H1 (cell line): ENCODE results near the gene BTBD16. TPM values are rescaled to one million over a fixed set of nuclear protein-coding genes. Genes with fewer than 3 reads are reported as not detected.

Experiments
- CTCF ChIA-PET: fragments of 300-600 bp; sonication (Branson Sonifier 250); formaldehyde crosslinking; loops from one replicate; lab custom pipeline; 2021; ENCODE audit not compliant: partially characterized antibody; lab: Charles Lee
- POLR2A ChIA-PET: fragments of 300-600 bp; sonication (Branson Sonifier 250); formaldehyde crosslinking; loops from one replicate; lab custom pipeline; 2021; ENCODE audit warnings: inconsistent platforms; ENCODE audit not compliant: partially characterized antibody; lab: Charles Lee
- DNase-seq, 2 experiments: peaks; one replicate each; pipeline versions ENCODE4 v3.0.0 to v3.0.0-alpha.2; 2010 to 2022; ENCODE audit warnings: low spot score in 2 of 2, low read depth in 1 of 2, mixed read lengths in 1 of 2
- FAIRE-seq: peaks from 2 replicates; lab custom pipeline; 2011; peaks lifted over from hg19 to GRCh38; lab: Jason Lieb, UNC
- H2AFZ ChIP-seq: 2 replicates; pipeline ENCODE4 v1.8.1; 2012; ENCODE audit warnings: low read length, inconsistent platforms
- H2AK5ac ChIP-seq: 2 replicates; pipeline ENCODE4 v1.6.1; 2013; ENCODE audit warnings: low read depth, low read length
- H2BK120ac ChIP-seq: replicated peaks from 2 replicates; pipeline ENCODE3; 2013; ENCODE audit warnings: low read depth, low read length, inconsistent platforms
- H2BK12ac ChIP-seq: 2 replicates; pipeline ENCODE4 v1.6.1; 2013; ENCODE audit warnings: low read depth, low read length
- H2BK15ac ChIP-seq: 2 replicates; pipeline ENCODE4 v1.6.1; 2013; ENCODE audit warnings: low read length
- H2BK20ac ChIP-seq: 2 replicates; pipeline ENCODE4 v1.6.1; 2013; ENCODE audit warnings: low read length
- H2BK5ac ChIP-seq: 2 replicates; pipeline ENCODE4 v1.6.1; 2013; ENCODE audit warnings: low read depth, low read length
- H3K14ac ChIP-seq: 2 replicates; pipeline ENCODE4 v1.6.1; 2013; ENCODE audit warnings: inconsistent platforms; ENCODE audit not compliant: insufficient read length
- H3K18ac ChIP-seq: 2 replicates; pipeline ENCODE4 v1.6.1; 2013; ENCODE audit warnings: low read length; ENCODE audit errors: extremely low read depth
- H3K23ac ChIP-seq: 2 replicates; pipeline ENCODE4 v1.6.1; 2013; ENCODE audit warnings: inconsistent platforms; ENCODE audit not compliant: insufficient read length
- H3K23me2 ChIP-seq: 2 replicates; pipeline ENCODE4 v1.6.1; 2013; ENCODE audit warnings: low read depth, low read length
- H3K27ac ChIP-seq: 2 replicates; pipeline ENCODE4 v1.6.1; 2011; ENCODE audit warnings: low read depth, low read length, inconsistent platforms
- H3K27me3 ChIP-seq, 4 experiments: replicated peaks in 1 of 4; 1 replicate in 1 of 4; 2 replicates in 3 of 4; pipeline versions ENCODE4 v1.6.1 to v1.8.1; 2011 to 2013; ENCODE audit warnings: low read length in 3 of 4, mild to moderate bottlenecking in 3 of 4, inconsistent platforms in 2 of 4, mixed read lengths in 2 of 4, moderate library complexity in 1 of 4; ENCODE audit not compliant: control insufficient read depth in 3 of 4, insufficient read depth in 3 of 4; ENCODE audit errors: extremely low read depth in 1 of 4
- H3K36me3 ChIP-seq, 4 experiments: 2 replicates each; pipeline versions ENCODE4 v1.6.1 to v1.8.1; 2011 to 2013; ENCODE audit warnings: mild to moderate bottlenecking in 4 of 4, low read length in 3 of 4, moderate library complexity in 2 of 4, control low read depth in 1 of 4, inconsistent platforms in 1 of 4; ENCODE audit not compliant: insufficient read depth in 4 of 4, control insufficient read depth in 2 of 4
- H3K4ac ChIP-seq: replicated peaks from 2 replicates; pipeline ENCODE3; 2013; ENCODE audit warnings: low read length, low read depth, mixed read lengths, inconsistent platforms; ENCODE audit not compliant: insufficient read length
- H3K4me1 ChIP-seq, 4 experiments: replicated peaks in 1 of 4; 1 replicate in 1 of 4; 2 replicates in 3 of 4; pipeline versions ENCODE4 v1.6.1 to v1.8.1; 2011 to 2013; ENCODE audit warnings: low read length in 3 of 4, inconsistent platforms in 2 of 4, mixed read lengths in 1 of 4; ENCODE audit not compliant: insufficient read depth in 4 of 4, control insufficient read depth in 3 of 4
- H3K4me2 ChIP-seq, 2 experiments: 2 replicates each; pipeline versions ENCODE4 v1.6.1 to v1.8.1; 2011 to 2013; ENCODE audit warnings: low read depth in 2 of 2, low read length in 2 of 2, control low read depth in 1 of 2, inconsistent platforms in 1 of 2, mild to moderate bottlenecking in 1 of 2; ENCODE audit not compliant: insufficient read depth in 1 of 2
- H3K4me3 ChIP-seq, 4 experiments: fragments of 200-600, 300-600 bp in 1 of 4; sonication (generic), shearing (Covaris generic), sonication (Bioruptor Twin) in 1 of 4; 2 replicates each; pipeline versions ENCODE4 v1.5.1 to v1.8.1; 2011 to 2016; ENCODE audit warnings: low read length in 4 of 4, low read depth in 3 of 4, control low read depth in 2 of 4, inconsistent platforms in 2 of 4, mild to moderate bottlenecking in 2 of 4, mixed read lengths in 1 of 4, moderate library complexity in 1 of 4; ENCODE audit not compliant: insufficient read depth in 2 of 4; ENCODE audit errors: extremely low read depth in 1 of 4
- H3K56ac ChIP-seq: replicated peaks from 2 replicates; pipeline ENCODE3; 2013; ENCODE audit warnings: low read depth, mild to moderate bottlenecking, mixed read lengths, low read length, inconsistent platforms; ENCODE audit not compliant: insufficient read length
- H3K79me1 ChIP-seq: 2 replicates; pipeline ENCODE4 v1.6.1; 2013; ENCODE audit warnings: low read depth, low read length, control low read depth
- H3K79me2 ChIP-seq, 2 experiments: 2 replicates each; pipeline versions ENCODE4 v1.6.1 to v1.8.1; 2012 to 2013; ENCODE audit warnings: low read length in 2 of 2, mild to moderate bottlenecking in 2 of 2, inconsistent platforms in 1 of 2; ENCODE audit not compliant: insufficient read depth in 2 of 2, control insufficient read depth in 1 of 2
- H3K9ac ChIP-seq, 4 experiments: replicated peaks in 1 of 4; 1 replicate in 1 of 4; 2 replicates in 3 of 4; pipeline versions ENCODE4 v1.6.1 to v1.8.1; 2011 to 2013; ENCODE audit warnings: low read depth in 3 of 4, low read length in 3 of 4, control low read depth in 2 of 4, mild to moderate bottlenecking in 2 of 4, moderate library complexity in 2 of 4, inconsistent platforms in 1 of 4; ENCODE audit errors: extremely low read depth in 1 of 4
- H3K9me3 ChIP-seq, 2 experiments: 2 replicates each; pipeline versions ENCODE4 v1.6.1 to v1.8.1; 2012 to 2013; ENCODE audit warnings: mild to moderate bottlenecking in 2 of 2, moderate library complexity in 2 of 2, control low read depth in 1 of 2, inconsistent platforms in 1 of 2, low read depth in 1 of 2, low read length in 1 of 2, mixed read lengths in 1 of 2; ENCODE audit not compliant: insufficient read depth in 2 of 2
- H4K20me1 ChIP-seq, 2 experiments: replicated peaks in 1 of 2; 2 replicates each; pipeline versions ENCODE3 to v1.8.1; 2011 to 2013; ENCODE audit warnings: inconsistent platforms in 2 of 2, low read length in 2 of 2, mild to moderate bottlenecking in 1 of 2; ENCODE audit not compliant: insufficient read depth in 2 of 2, control insufficient read depth in 1 of 2
- H4K5ac ChIP-seq: 2 replicates; pipeline ENCODE4 v1.6.1; 2013; ENCODE audit warnings: low read length, low read depth, mixed read lengths, inconsistent platforms; ENCODE audit not compliant: insufficient read length
- H4K8ac ChIP-seq: 2 replicates; pipeline ENCODE4 v1.8.0; 2013; ENCODE audit warnings: mild to moderate bottlenecking, moderate library complexity, low read length, inconsistent platforms; ENCODE audit not compliant: insufficient read depth; ENCODE audit errors: extremely low read depth
- H4K91ac ChIP-seq: replicated peaks from 2 replicates; pipeline ENCODE3; 2013; ENCODE audit warnings: low read length, mixed read lengths, inconsistent platforms; ENCODE audit not compliant: insufficient read length
- ASH2L ChIP-seq: fragments of 200-600, 300-600 bp; sonication (generic); IDR thresholded peaks from one replicate; pipeline ENCODE4 v1.7.1; 2017; ENCODE audit warnings: low read length
- MAFK ChIP-seq: IDR thresholded peaks from 2 replicates; pipeline ENCODE4 v1.6.1; 2012; ENCODE audit warnings: low read depth, mild to moderate bottlenecking, improper control_type of control experiment, low read length
- NANOG ChIP-seq: IDR thresholded peaks from 2 replicates; pipeline ENCODE4 v1.6.1; 2011; ENCODE audit warnings: low read length, low read depth, mild to moderate bottlenecking, inconsistent platforms; ENCODE audit not compliant: insufficient read depth, poor library complexity, severe bottlenecking
- NRF1 ChIP-seq: IDR thresholded peaks from 2 replicates; pipeline ENCODE4 v1.6.1; 2011; ENCODE audit warnings: mild to moderate bottlenecking, low read depth, low read length, improper control_type of control experiment
- RFX5 ChIP-seq: IDR thresholded peaks from 2 replicates; pipeline ENCODE4 v1.6.1; 2011; ENCODE audit warnings: low read depth, low read length, improper control_type of control experiment, borderline replicate concordance
- RNF2 ChIP-seq: fragments of 200-900, 300-1000 bp; sonication (generic); IDR thresholded peaks from 2 replicates; pipeline ENCODE4 v1.7.1; 2016; ENCODE audit warnings: borderline replicate concordance, low read depth, mild to moderate bottlenecking, antibody characterized with exemption, low read length; ENCODE audit not compliant: poor library complexity, severe bottlenecking; ENCODE audit errors: missing control alignments
- SIN3A ChIP-seq, 2 experiments: IDR thresholded peaks in 1 of 2; conservative IDR thresholded peaks in 1 of 2; 2 replicates each; pipeline ENCODE4 v1.6.1; 2011 to 2012; ENCODE audit warnings: low read length in 2 of 2, improper control_type of control experiment in 1 of 2, low read depth in 1 of 2, mild to moderate bottlenecking in 1 of 2
- SUZ12 ChIP-seq: fragments of 200-600 bp; sonication (generic); IDR thresholded peaks from 2 replicates; pipeline ENCODE4 v1.6.1; 2012; ENCODE audit warnings: mild to moderate bottlenecking, inconsistent platforms, low read length, moderate library complexity, mixed read lengths
- TCF12 ChIP-seq: IDR thresholded peaks from 2 replicates; pipeline ENCODE4 v1.6.1; 2011; ENCODE audit warnings: low read depth, mild to moderate bottlenecking, low read length
- WGBS, 2 experiments: shearing (Covaris generic) in 1 of 2; methylation state at CpG; one replicate each; pipeline versions ENCODE4 v1.1.6 to v1.1.7; 2013 to 2015; ENCODE audit warnings: low lambda C conversion rate in 2 of 2, mixed read lengths in 2 of 2, inconsistent platforms in 1 of 2, low coverage in 1 of 2, missing lambda C conversion rate in 1 of 2; ENCODE audit not compliant: insufficient replicate concordance in 2 of 2, insufficient coverage in 1 of 2, insufficient read length in 1 of 2; ENCODE audit errors: extremely low coverage in 1 of 2, missing lambda C conversion rate in 1 of 2; 5-methylcytosine and 5-hydroxymethylcytosine counted together
- polyA plus RNA-seq, 7 experiments: library from polyadenylated mRNA; depleted of rRNA in 3 of 7; stranded (reverse) in 5 of 7; unstranded in 2 of 7; fragments of >200 nt in 5 of 7; fragments of 200-250 nt in 2 of 7; gene quantifications; 1 replicate in 5 of 7; 2 replicates in 1 of 7; 4 replicates in 1 of 7; pipeline versions ENCODE4 v1.2.1 to v1.2.3, GENCODE V29; 2011 to 2013; ENCODE audit warnings: missing spikeins in 2 of 7, mixed read lengths in 2 of 7
- total RNA-seq: library from RNA; stranded (reverse); fragmentation: NEBNext Ultra II Directional; extraction: Animal tissue kit (Norgen Biotek cat#: 25700); gene quantifications from 2 replicates; pipeline ENCODE4 v1.2.1, GENCODE V29; 2021

BTBD16 gene
- total and polyA plus RNA-seq, 2 of the 8 experiments (the other 6 are each of a cell fraction or from before 2014, with no cell fraction given), result 0.05 TPM; not detected in 1

GRCh38 chr10:122221958-122222357 is 49.1 kb upstream of the BTBD16 start:
- no peaks in the 10 kb centered on the region for H3K9me3 ChIP-seq
- H4K5ac ChIP-seq, result no peak overlapping the region
- H3K79me1 ChIP-seq, result no peaks in the 10 kb centered on the region
- H3K23me2 ChIP-seq, result no peaks in the 10 kb centered on the region
- no peak overlapping the region for H3K4me2 ChIP-seq
- H2BK12ac ChIP-seq, result no peak overlapping the region
- no peak overlapping the region for H2BK20ac ChIP-seq
- POLR2A ChIA-PET, result no interaction called here
- peaks cover 13 to 71% (median 37%) of the 10 kb centered on the region in 4 experiments; a peak in 7 of 8 replicates for H3K36me3 ChIP-seq
- 95% methylated on average over 5 of the region's 5 CpGs; no CpG with 5 or more reads in 1 of the 2 experiments for WGBS, 2 experiments
- no peak overlapping the region for H3K4me3 ChIP-seq
- no peak overlapping the region for H2AFZ ChIP-seq
- DNase-seq (no peak), FAIRE-seq (no peak)
- no peaks in the 10 kb centered on the region for H3K79me2 ChIP-seq
- no peak overlapping the region for H2BK15ac ChIP-seq
- no peak overlapping the region for H2BK120ac ChIP-seq
- no peak overlapping the region for H2AK5ac ChIP-seq
- H2BK5ac ChIP-seq, result no peak overlapping the region
- H3K23ac ChIP-seq, result no peak overlapping the region
- H4K20me1 ChIP-seq, result peaks cover 3 to 7% of the 10 kb centered on the region in 2 experiments
- H3K4me1 ChIP-seq, result no peaks in the 10 kb centered on the region
- no peak overlapping the region for H4K8ac ChIP-seq
- H3K9ac ChIP-seq, result no peak overlapping the region
- CTCF ChIA-PET, result interaction anchor here (1.0 to 3.2 kb wide), 3 partner anchors 17 to 80 kb away, joined by 3 to 11 read pairs (median 6); no protein-coding TSS in a partner anchor
- no peak overlapping the region for H3K18ac ChIP-seq
- H3K14ac ChIP-seq, result no peak overlapping the region
- H3K4ac ChIP-seq, result no peak overlapping the region
- H3K27ac ChIP-seq, result no peak overlapping the region
- no peak overlapping the region for H4K91ac ChIP-seq
- no peaks in the 10 kb centered on the region for H3K27me3 ChIP-seq
- H3K56ac ChIP-seq, result no peak overlapping the region
- no peak for TF ChIP-seq NANOG
- TF ChIP-seq RFX5, result no peak
- no peak for TF ChIP-seq ASH2L
- TF ChIP-seq SUZ12, result no peak
- no peak for TF ChIP-seq RNF2
- TF ChIP-seq NRF1, result no peak
- no peak for TF ChIP-seq SIN3A (conservative IDR thresholded peaks at IDR 0.05 in 1 of 2, IDR thresholded peaks at IDR 0.05 in 1 of 2; ENCODE audit: low read depth in 1 of 2, low read length in 2 of 2)
- TF ChIP-seq MAFK, result no peak
- TF ChIP-seq TCF12, result no peak
